Upper lobe of right lung (tissue), 1 donor: ENCODE data around the gene UBAC2. TPM values are rescaled to one million over a fixed set of nuclear protein-coding genes. Genes with fewer than 3 reads are reported as not detected.
A peak's percentile ranks its signal among the peaks of the same experiment; 100 is the strongest.

Experiments used
- ATAC-seq: fragments of 200-7000 bp; cut with Tn5 transposase; one replicate; pipeline ENCODE4 v1.9.1; 2020; ENCODE audit warnings: mild to moderate bottlenecking, moderate library complexity
- DNase-seq: peaks from one replicate; pipeline ENCODE4 v3.0.0-alpha.2; 2020
- H3K27ac ChIP-seq: fragments of 200-600 bp; one replicate; pipeline ENCODE4 v1.8.0; 2022
- H3K27me3 ChIP-seq: fragments of 200-600 bp; one replicate; pipeline ENCODE4 v1.8.0; 2022; ENCODE audit warnings: mild to moderate bottlenecking
- H3K36me3 ChIP-seq: fragments of 200-600 bp; one replicate; pipeline ENCODE4 v1.8.0; 2022
- H3K4me1 ChIP-seq: fragments of 200-600 bp; one replicate; pipeline ENCODE4 v1.8.0; 2022
- H3K4me3 ChIP-seq: fragments of 200-600 bp; one replicate; pipeline ENCODE4 v1.8.0; 2022; ENCODE audit warnings: mild to moderate bottlenecking
- H3K9me3 ChIP-seq: fragments of 200-600 bp; one replicate; pipeline ENCODE4 v1.8.0; 2022
- CTCF ChIP-seq: fragments of 200-600 bp; IDR thresholded peaks from one replicate; pipeline ENCODE4 v1.8.0; 2022; ENCODE audit warnings: antibody characterized with exemption
- intact Hi-C: fragments of 100-400 bp; cut with DNase I; formaldehyde crosslinking; loops from one replicate; pipeline ENCODE4 v1.11.0; 2022
- total RNA-seq: library from RNA; stranded (reverse); fragmentation: NEBNext Ultra II Directional; extraction: Animal tissue kit (Norgen Biotek cat#: 25700); gene quantifications from one replicate; pipeline ENCODE4 v1.2.1, GENCODE V29; 2021
- donor health status: DM: no; HTN: yes; CAD: no; lungs with severe emphysema.

UBAC2 gene
- total RNA-seq, 1 donor from 2014 or later, result 50.2 TPM

- DNase-seq (no peak), ATAC-seq (peak; percentile 54)
- Histone ChIP-seq H3K4me3 (no peak overlapping the region), H3K9me3 (no peaks in the 10 kb centered on the region), H3K27me3 (no peaks in the 10 kb centered on the region), H3K27ac (no peak overlapping the region), H3K4me1 (no peaks in the 10 kb centered on the region), H3K36me3 (peaks cover 5% of the 10 kb centered on the region)
- intact Hi-C loops, result no loop called here
- TF ChIP-seq CTCF, result no peak
Observed at GRCh38 chr13:99251921-99252320, 51.3 kb downstream of the UBAC2 start.

GRCh38 chr13:99254830-99255229 is 54.2 kb downstream of the UBAC2 start:
- H3K27ac ChIP-seq, result no peak overlapping the region
- H3K4me1 ChIP-seq, result no peaks in the 10 kb centered on the region
- H3K27me3 ChIP-seq, result no peaks in the 10 kb centered on the region
- intact Hi-C loops, result no loop called here
- peaks cover 5% of the 10 kb centered on the region for H3K36me3 ChIP-seq
- ATAC-seq (no peak), DNase-seq (no peak)
- no peaks in the 10 kb centered on the region for H3K9me3 ChIP-seq
- TF ChIP-seq CTCF, result no peak
- H3K4me3 ChIP-seq, result no peak overlapping the region

GRCh38 chr13:99255271-99255670 is 54.6 kb downstream of the UBAC2 start:
- intact Hi-C loops, result no loop called here
- no peaks in the 10 kb centered on the region for H3K9me3 ChIP-seq
- H3K4me3 ChIP-seq, result no peak overlapping the region
- H3K27me3 ChIP-seq, result no peaks in the 10 kb centered on the region
- DNase-seq, result no peak
- H3K27ac ChIP-seq, result no peak overlapping the region
- peaks cover 5% of the 10 kb centered on the region for H3K36me3 ChIP-seq
- TF ChIP-seq CTCF, result no peak
- H3K4me1 ChIP-seq, result no peaks in the 10 kb centered on the region
- no peak for ATAC-seq

GRCh38 chr13:99256283-99256682 is 55.6 kb downstream of the UBAC2 start:
- Histone ChIP-seq H3K4me1 (no peaks in the 10 kb centered on the region), H3K36me3 (peaks cover 5% of the 10 kb centered on the region), H3K4me3 (no peak overlapping the region), H3K27ac (no peak overlapping the region), H3K9me3 (no peaks in the 10 kb centered on the region), H3K27me3 (no peaks in the 10 kb centered on the region)
- no peak for ATAC-seq
- no peak for DNase-seq
- TF ChIP-seq CTCF, result no peak
- intact Hi-C loops, result no loop called here

- H3K4me3 ChIP-seq, result no peak overlapping the region
- H3K27me3 ChIP-seq, result no peaks in the 10 kb centered on the region
- no peak overlapping the region for H3K27ac ChIP-seq
- no peak for TF ChIP-seq CTCF
- ATAC-seq, result no peak
- intact Hi-C loops, result no loop called here
- H3K36me3 ChIP-seq, result peaks cover 5% of the 10 kb centered on the region
- H3K9me3 ChIP-seq, result no peaks in the 10 kb centered on the region
- no peak for DNase-seq
- H3K4me1 ChIP-seq, result no peaks in the 10 kb centered on the region
Observed at GRCh38 chr13:99256709-99257108, 56.1 kb downstream of the UBAC2 start.

- no peaks in the 10 kb centered on the region for H3K27me3 ChIP-seq
- TF ChIP-seq CTCF, result no peak
- no peak for DNase-seq
- H3K4me1 ChIP-seq, result no peaks in the 10 kb centered on the region
- H3K27ac ChIP-seq, result no peak overlapping the region
- H3K36me3 ChIP-seq, result peaks cover 5% of the 10 kb centered on the region
- intact Hi-C loops, result no loop called here
- no peak for ATAC-seq
- H3K4me3 ChIP-seq, result no peak overlapping the region
- no peaks in the 10 kb centered on the region for H3K9me3 ChIP-seq
Observed at GRCh38 chr13:99257291-99257690, 56.6 kb downstream of the UBAC2 start.
